GM18868 (cell line): ENCODE results near the gene EFNA5.
"Not testable (repeated sequence)": the region's sequence is repeated elsewhere in the genome, so short reads cannot be mapped to it uniquely, and the experiment has no call there.

Experiments
- ATAC-seq: cut with Tn5 transposase; IDR thresholded peaks from one replicate; pipeline ENCODE4 v1.9.1; 2021; ENCODE audit warnings: mild to moderate bottlenecking, moderate library complexity; ENCODE audit not compliant: unreplicated experiment

Gene EFNA5

GRCh38 chr5:107466233-107466769 is 204.4 kb downstream of the EFNA5 start:
- no peak for ATAC-seq

- ATAC-seq: peak; percentile 9
These were observed 205.9 kb downstream of the EFNA5 start for GRCh38 chr5:107464876-107465275.

- ATAC-seq: peak; percentile 57
These were observed 206.3 kb downstream of the EFNA5 start for GRCh38 chr5:107464416-107464815.

- ATAC-seq: no peak
These were observed 207.0 kb downstream of the EFNA5 start for GRCh38 chr5:107463731-107464130.

- no peak for ATAC-seq
These were observed 209.0 kb downstream of the EFNA5 start for GRCh38 chr5:107461770-107462169.

- ATAC-seq: no peak
These were observed 209.9 kb downstream of the EFNA5 start for GRCh38 chr5:107460789-107461188.

- ATAC-seq: no peak
These were observed 211.1 kb downstream of the EFNA5 start for GRCh38 chr5:107459605-107460004.

- ATAC-seq: no peak
These were observed 212.4 kb downstream of the EFNA5 start for GRCh38 chr5:107458322-107458721.

GRCh38 chr5:107457881-107458280 is 212.9 kb downstream of the EFNA5 start:
- ATAC-seq: no peak

GRCh38 chr5:107457138-107457537 is 213.6 kb downstream of the EFNA5 start:
- no peak for ATAC-seq

- peak; percentile 80 for ATAC-seq
These were observed 214.4 kb downstream of the EFNA5 start for GRCh38 chr5:107456281-107456715.

GRCh38 chr5:107455111-107455544 is 215.6 kb downstream of the EFNA5 start:
- no peak for ATAC-seq

GRCh38 chr5:107451827-107452226 is 218.9 kb downstream of the EFNA5 start:
- not testable (repeated sequence) for ATAC-seq

GRCh38 chr5:107451028-107451427 is 219.7 kb downstream of the EFNA5 start:
- ATAC-seq: no peak

GRCh38 chr5:107450531-107450930 is 220.2 kb downstream of the EFNA5 start:
- no peak for ATAC-seq

GRCh38 chr5:107449369-107449768 is 221.4 kb downstream of the EFNA5 start:
- no peak for ATAC-seq

- ATAC-seq: no peak
These were observed 223.2 kb downstream of the EFNA5 start for GRCh38 chr5:107447587-107447986.

GRCh38 chr5:107446972-107447371 is 223.8 kb downstream of the EFNA5 start:
- ATAC-seq: no peak

- ATAC-seq: no peak
These were observed 226.4 kb downstream of the EFNA5 start for GRCh38 chr5:107444300-107444699.

- ATAC-seq: no peak
These were observed 226.8 kb downstream of the EFNA5 start for GRCh38 chr5:107443897-107444296.

GRCh38 chr5:107442452-107442851 is 228.3 kb downstream of the EFNA5 start:
- no peak for ATAC-seq

GRCh38 chr5:107439832-107440231 is 230.9 kb downstream of the EFNA5 start:
- no peak for ATAC-seq

GRCh38 chr5:107437986-107438510 is 232.7 kb downstream of the EFNA5 start:
- ATAC-seq: no peak
